Measurements from ENCODE around the gene DHRS11. TPM values are rescaled to one million over a fixed set of nuclear protein-coding genes. Genes with fewer than 3 reads are reported as not detected.

Gene DHRS11
- polyA plus RNA-seq (ENCODE audit: insufficient read length) = 5.9 TPM

- no peak for DNase-seq (ENCODE audit: low read depth)
Observed at GRCh38 chr17:36591434-36592315, at the start of gene DHRS11. DHRS11 (plus strand) TSS chr17:36591879; CDS start chr17:36592010, 131 bp downstream.

- DNase-seq (ENCODE audit: low read depth) = no peak
Observed at GRCh38 chr17:36542755-36543154, 48.9 kb upstream of the DHRS11 start.

DNA sequence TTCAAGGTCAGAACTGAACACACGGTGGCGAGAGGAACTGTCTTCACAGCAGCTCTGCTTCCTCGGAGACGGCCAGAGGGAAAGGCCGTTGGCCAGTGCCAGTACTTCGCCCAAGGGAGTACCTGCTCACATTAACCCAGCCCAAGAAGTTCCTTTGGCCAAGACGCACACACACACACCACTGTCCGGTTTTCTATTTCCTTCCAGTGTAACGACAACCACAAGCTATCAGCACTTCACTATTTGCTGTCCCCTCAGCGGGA, 47.7 kb upstream of the DHRS11 start:
- DNase-seq (ENCODE audit: low read depth) = peak; percentile 26

GRCh38 chr17:36544307-36545076, 47.2 kb upstream of the DHRS11 start, which contains the start of gene GGNBP2:
GGNBP2 (plus strand) TSS chr17:36544919; CDS start chr17:36545725, 806 bp downstream.
- peak; percentile 65 for DNase-seq (ENCODE audit: low read depth)

DNA sequence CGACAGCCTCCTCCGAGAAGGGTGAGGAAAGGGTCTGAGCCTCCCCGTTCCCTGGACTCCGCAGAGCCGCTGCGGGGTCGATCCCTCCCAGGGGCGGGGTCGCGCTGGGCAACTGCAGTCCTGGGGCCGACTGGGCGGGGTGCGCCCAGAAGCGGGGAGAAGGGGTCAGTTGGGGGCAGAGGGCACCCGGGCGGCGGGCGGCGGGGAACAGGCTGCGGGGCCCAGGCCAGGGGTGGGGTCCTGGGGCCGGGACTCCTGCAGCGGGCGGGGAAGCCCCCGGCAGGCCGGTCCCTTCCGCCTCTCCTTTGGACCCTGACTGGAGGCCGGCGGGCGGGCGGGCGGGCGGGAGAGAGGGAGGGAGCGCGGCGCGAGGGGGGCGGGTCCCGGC, 46.6 kb upstream of the DHRS11 start:
- DNase-seq (ENCODE audit: low read depth) = no peak

- peak; percentile 83 for DNase-seq (ENCODE audit: low read depth)
Observed at GRCh38 chr17:36545465-36546417, 45.9 kb upstream of the DHRS11 start.

DNA sequence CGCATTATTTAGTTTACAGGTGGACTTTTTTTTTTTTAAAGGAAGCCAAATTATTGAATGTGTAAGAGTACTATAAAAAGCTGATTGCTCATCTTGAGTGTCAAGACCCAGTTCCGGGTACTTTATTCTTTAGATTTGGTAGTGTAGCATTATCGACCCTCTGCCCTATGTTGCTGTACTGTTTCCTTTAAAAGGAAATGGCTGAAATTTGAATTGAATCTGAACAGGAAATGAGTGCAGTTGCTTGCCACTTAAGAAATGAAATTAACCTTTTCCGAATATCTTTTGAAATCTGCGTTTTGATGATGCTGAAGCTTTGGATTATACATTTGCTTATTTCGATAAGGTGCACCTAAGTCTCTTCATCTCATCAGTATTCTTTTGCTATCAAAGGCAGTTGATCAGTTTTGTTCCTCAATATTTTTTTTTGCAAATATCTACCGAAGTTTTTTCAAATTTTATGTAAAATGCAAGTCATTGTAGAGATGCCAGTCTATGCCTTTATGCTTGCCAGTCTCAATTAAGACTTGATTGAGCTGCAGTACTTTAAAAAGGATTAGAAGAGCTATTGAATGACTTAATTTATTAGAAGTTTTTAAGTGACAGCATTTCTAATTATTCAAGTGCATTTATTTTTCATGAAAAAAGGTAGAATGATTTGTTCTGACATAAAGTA, 45.1 kb upstream of the DHRS11 start:
- DNase-seq (ENCODE audit: low read depth) = no peak

DNA sequence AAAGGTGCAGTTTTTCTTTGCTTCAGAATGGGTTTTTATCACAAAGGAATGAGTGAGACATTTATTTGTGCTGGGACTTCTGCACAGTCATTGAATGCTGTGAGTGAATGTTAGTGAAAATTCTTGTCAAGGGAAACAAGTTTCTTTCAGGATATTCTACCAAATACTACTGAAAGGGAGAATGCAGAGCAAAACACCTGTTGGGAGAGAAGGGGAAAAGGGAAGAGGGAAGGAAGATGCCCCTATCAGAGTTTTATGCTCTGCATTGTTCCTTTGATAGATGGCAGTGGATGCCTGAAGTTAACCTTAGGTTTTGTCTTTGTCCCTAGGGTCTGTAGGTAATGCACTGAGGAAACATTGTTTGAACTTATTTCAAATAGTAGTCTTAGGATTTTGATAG, 43.9 kb upstream of the DHRS11 start:
- no peak for DNase-seq (ENCODE audit: low read depth)

DNA sequence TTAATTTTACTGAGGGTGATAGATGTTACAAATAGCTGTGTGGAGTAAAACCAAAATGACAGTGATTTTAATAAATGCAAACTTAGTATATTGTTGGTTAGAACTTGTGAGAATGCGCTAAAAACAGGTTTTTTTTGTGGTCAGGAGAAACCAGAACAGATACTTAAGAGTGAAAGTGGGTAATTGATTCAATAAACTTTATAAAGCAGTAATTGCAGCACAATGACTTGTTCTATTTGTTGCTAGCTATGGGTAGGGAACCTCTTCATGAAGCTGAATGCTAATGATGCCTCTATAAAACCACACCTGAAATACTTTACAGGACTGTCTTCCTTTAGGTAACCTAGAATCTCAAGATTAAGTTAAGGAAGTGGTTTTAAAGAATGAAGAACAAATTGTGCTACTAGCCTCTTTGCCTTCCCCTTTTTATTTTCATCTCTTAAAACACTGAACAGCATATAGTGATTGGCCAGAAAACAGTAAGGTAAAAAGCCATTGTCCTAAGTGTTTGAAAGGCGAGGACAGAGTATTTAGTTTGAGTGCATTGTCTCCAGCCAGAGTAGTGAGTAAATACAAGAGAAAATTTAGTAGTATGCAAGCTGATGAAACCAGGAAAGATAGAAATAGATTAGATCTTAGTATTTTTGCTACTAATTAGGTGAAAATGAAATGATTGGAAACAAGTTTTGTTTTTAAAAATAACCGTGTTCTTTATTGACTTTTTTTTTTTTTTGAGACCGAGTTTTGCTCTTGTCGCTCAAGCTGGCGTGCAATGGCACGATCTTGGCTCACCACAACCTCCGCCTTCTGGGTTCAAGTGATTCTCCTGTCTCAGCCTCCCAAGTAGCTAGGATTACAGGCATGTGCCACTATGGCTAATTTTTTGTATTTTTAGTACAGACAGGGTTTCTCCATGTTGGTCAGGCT, 40.9 kb upstream of the DHRS11 start:
- DNase-seq (ENCODE audit: low read depth) = no peak

DNA sequence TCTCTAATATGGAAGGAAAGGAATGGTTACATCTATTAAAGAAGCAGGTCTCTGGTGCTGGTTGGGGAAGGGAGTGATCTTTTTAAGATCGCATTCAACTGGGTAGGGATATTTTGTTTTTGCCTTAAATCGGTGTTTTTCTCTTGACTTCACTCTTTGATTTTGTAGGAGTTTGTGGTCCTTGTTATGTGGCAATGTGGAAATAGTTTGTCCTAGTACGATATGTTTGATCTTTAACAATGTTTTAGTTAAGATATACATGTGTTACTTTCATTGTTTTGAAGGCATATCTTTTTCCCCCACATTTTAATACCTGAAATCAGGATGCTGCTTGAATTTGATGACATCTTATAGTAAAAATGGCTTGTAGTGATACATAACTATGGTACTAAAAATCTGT, 38.2 kb upstream of the DHRS11 start:
- DNase-seq (ENCODE audit: low read depth) = no peak

DNA sequence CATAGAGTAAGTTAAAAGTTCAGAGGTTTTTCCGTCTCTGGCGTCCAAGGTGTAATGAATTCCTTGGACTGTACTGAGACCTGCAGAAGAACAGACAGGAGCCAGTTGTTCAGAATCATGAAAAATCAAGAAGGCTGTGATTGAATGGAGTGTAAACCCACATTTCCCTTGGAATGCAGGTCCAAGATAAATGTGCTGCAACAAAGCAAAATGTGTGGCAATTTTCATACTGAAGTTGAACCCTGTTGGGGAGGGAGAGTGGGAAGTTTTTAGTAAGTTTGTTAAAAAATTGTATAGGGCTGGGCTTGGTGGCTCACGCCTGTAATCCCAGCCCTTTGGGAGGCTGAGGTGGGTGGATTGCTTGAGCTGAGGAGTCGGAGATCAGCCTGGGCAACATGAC, 25.6 kb upstream of the DHRS11 start:
- DNase-seq (ENCODE audit: low read depth) = no peak

DNA sequence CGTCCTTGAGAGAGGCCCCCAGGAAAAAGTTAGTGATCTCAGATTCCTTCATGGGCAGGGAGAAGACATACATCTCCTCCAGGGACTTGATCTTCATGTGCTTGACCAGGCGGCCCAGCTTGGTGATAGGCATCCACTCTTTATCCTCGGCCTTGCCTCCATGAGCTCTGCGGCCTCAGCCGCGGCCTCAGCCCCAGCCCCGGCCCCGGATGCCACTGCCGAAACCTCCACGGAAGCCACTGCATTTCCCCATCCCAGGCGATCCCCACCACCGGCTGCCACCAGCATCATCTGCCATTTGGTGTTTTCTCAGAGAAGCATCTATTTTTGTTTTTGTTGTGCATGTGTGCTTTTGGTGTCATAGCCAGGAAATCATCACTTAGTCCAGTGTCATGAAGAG, 16.7 kb upstream of the DHRS11 start:
- no peak for DNase-seq (ENCODE audit: low read depth)

DNA sequence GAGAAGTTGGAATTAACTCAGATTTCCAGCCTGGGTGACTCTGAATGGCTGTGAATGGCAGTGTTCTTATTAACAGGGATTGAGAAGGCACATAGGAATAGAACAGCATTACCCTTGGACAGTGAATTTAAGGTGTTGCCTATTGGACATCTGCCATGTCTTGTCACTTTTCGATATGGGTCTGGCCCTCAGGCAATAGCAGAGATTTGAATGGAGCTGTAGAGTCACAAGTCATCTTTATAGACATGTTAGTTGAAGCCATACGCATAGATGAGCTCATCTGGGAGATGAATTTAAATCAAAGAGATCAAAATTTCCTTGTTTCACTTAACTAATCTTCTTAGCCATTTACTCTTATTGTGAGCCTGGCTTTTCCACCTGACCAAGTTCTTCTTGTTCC, 14.9 kb upstream of the DHRS11 start:
- no peak for DNase-seq (ENCODE audit: low read depth)

GRCh38 chr17:36578671-36579070, 13.0 kb upstream of the DHRS11 start:
- DNase-seq (ENCODE audit: low read depth) = no peak

- DNase-seq (ENCODE audit: low read depth) = no peak
Observed at GRCh38 chr17:36583787-36584186, 7.9 kb upstream of the DHRS11 start.

- no peak for DNase-seq (ENCODE audit: low read depth)
Observed at GRCh38 chr17:36586138-36586537, 5.5 kb upstream of the DHRS11 start.

DNA sequence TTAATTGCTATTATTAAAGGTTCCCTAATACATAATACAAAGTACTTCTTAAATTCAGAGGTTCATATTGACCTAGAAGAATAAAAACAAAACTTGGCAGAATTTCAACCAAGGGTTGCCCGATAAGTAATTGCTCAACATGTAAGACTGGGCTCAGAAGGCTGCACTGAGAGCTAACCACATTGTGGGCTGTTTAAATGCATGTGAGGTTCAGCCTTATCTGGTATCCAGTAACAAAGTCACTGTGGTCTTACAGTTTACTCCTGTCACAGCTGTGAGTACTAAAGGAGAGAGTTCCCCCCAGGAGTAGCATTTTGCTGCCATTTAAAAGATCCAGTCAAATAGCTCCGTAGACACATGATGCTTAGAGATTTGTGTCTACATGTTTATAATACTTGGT, 1.6 kb upstream of the DHRS11 start:
- DNase-seq (ENCODE audit: low read depth) = no peak

DNA sequence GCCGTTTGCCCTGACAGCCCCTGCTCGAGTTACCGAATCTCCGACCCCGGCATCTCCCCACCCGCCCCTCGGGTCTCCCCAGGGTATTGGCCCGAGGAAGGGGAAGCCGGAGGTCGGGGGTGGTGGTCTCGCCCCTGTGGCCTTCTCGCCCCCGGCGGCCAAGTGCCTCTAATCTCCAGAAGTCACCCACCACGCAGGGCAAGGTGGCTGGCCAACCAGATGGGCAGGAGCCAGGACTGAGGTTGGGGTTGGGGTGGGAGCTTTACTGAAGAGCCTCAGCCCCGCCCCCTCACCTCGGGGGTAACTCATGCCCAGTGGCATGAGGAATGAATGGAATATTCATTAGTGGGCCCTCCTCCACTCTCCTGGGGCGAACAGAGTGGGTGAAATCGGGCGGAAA, 637 bp downstream of the DHRS11 start:
- no peak for DNase-seq (ENCODE audit: low read depth)

DNA sequence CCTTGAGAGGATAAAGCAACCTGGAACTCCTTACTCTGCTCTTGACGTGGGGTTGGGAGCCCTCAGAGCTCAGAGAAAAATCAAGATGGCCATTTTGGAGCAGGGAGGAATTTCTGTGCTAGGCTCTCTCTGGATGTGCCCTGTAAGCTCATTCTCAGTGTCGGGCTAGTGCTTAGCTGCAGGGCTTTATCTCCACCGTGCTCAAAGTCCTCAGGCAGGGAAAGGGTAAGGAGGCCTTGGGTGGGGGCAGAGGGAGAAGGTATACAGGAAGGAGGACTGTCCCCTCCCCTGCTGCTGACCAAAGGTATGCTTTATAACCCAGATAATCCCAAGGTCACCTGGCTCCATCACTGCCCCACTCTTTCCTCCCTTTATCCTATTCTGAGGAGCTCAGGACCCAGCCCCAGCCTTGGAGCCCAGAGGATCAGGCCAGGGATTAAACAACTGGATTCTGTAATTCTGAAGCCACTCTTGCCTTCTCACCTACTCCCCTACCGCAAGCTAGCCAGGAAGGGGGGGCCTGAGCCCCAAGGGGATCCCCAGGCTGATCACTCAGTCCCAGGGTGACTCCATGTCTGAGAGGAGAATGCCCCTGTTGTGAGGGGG, 1.1 kb downstream of the DHRS11 start:
- no peak for DNase-seq (ENCODE audit: low read depth)

Data from forelimb muscle (tissue), 1 donor.